NB4 (cell line): Measurements from ENCODE around the gene DRC1.

Source experiments
- DNase-seq: peaks from one replicate; pipeline ENCODE4 v3.0.0; 2010; ENCODE audit warnings: low read depth
- H3K4me3 ChIP-seq: one replicate; pipeline ENCODE4 v1.5.1; 2011; ENCODE audit warnings: mild to moderate bottlenecking, low read depth, low read length, moderate library complexity
- CTCF ChIP-seq: IDR thresholded peaks from one replicate; pipeline ENCODE4 v1.5.1; 2012; ENCODE audit warnings: low read depth, low read length
- MAX ChIP-seq: IDR thresholded peaks from 2 replicates; pipeline ENCODE4 v1.6.1; 2011; ENCODE audit warnings: low read depth, low read length
- MYC ChIP-seq: IDR thresholded peaks from 2 replicates; pipeline ENCODE4 v1.6.1; 2011; ENCODE audit warnings: low read depth, low read length
- POLR2A ChIP-seq: IDR thresholded peaks from 2 replicates; pipeline ENCODE4 v1.6.1; 2011; ENCODE audit warnings: mild to moderate bottlenecking; ENCODE audit not compliant: insufficient read length; ENCODE audit errors: extremely low read depth

DRC1 gene

DNA sequence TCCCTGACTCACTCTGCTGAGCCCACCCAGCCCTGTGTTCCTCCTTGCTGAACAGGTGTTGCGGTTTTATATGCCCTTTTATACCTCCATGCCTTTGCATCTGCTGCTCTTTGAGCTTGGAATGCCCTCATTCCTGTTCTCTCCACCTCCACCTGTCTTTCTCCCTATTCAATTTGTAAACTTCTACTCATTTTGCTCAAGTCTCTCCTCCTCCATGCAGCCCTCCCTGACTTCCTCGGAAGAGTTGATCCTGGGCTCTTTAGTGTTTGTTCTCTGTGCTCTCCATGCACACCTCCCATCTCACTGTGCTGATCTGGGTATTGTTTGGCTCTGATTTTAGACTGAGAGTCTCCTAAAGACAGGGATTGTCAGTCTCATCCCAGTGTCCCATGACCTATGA is 83.4 kb downstream of the DRC1 start:
- no peak for DNase-seq
- H3K4me3 ChIP-seq, result no peak overlapping the region
- TF ChIP-seq CTCF, result no peak

- no peak for DNase-seq
- TF ChIP-seq MAX (no peak), CTCF (no peak), POLR2A (no peak), MYC (no peak)
- no peak overlapping the region for H3K4me3 ChIP-seq
Measured at GRCh38 chr2:26485725-26486418, 84.2 kb downstream of the DRC1 start.

GRCh38 chr2:26486789-26487188 is 85.1 kb downstream of the DRC1 start:
- TF ChIP-seq MAX (no peak), POLR2A (no peak), MYC (no peak), CTCF (no peak)
- DNase-seq, result no peak
- H3K4me3 ChIP-seq, result no peak overlapping the region

- TF ChIP-seq MYC (no peak), CTCF (no peak), MAX (no peak), POLR2A (no peak)
- no peak overlapping the region for H3K4me3 ChIP-seq
- peak; percentile 40 for DNase-seq
Measured at GRCh38 chr2:26487192-26487591, 85.5 kb downstream of the DRC1 start.

GRCh38 chr2:26488463-26489212 is 86.9 kb downstream of the DRC1 start:
- TF ChIP-seq CTCF (no peak), MYC (no peak), POLR2A (no peak), MAX (no peak)
- no peak for DNase-seq

More at GRCh38 chr2:26488463-26489212, 86.9 kb downstream of the DRC1 start:
- H3K4me3 ChIP-seq, result no peak overlapping the region
